Osteoblast (primary cell): ENCODE measurements around the gene OR2D2. TPM values are rescaled to one million over a fixed set of nuclear protein-coding genes. Genes with fewer than 3 reads are reported as not detected.

Source experiments
- DNase-seq: peaks from one replicate; pipeline ENCODE4 v3.0.0; 2011; ENCODE audit warnings: low spot score, mixed read lengths; ENCODE audit not compliant: insufficient read length; ENCODE audit errors: missing footprints
- H2AFZ ChIP-seq: 2 replicates; pipeline ENCODE4 v1.6.0; 2011; ENCODE audit warnings: mild to moderate bottlenecking, low read length
- H3K27ac ChIP-seq: 2 replicates; pipeline ENCODE4 v1.5.1; 2011; ENCODE audit warnings: mild to moderate bottlenecking, low read depth, low read length, moderate library complexity
- H3K27me3 ChIP-seq: 2 replicates; pipeline ENCODE4 v1.6.0; 2012; ENCODE audit warnings: mild to moderate bottlenecking, control low read depth, inconsistent platforms, low read length, moderate library complexity; ENCODE audit not compliant: insufficient read depth
- H3K36me3 ChIP-seq: 2 replicates; pipeline ENCODE4 v1.5.1; 2011; ENCODE audit warnings: mild to moderate bottlenecking, low read length, control low read depth, moderate library complexity; ENCODE audit not compliant: insufficient read depth
- H3K4me1 ChIP-seq: 2 replicates; pipeline ENCODE4 v1.5.1; 2011; ENCODE audit warnings: mild to moderate bottlenecking, low read length, control low read depth, moderate library complexity; ENCODE audit not compliant: insufficient read depth
- H3K4me2 ChIP-seq: 2 replicates; pipeline ENCODE4 v1.6.0; 2011; ENCODE audit warnings: mild to moderate bottlenecking, low read length; ENCODE audit not compliant: insufficient read depth
- H3K4me3 ChIP-seq: fragments of 200-600 bp; sonication (generic); 3 replicates; pipeline ENCODE4 v1.5.1; 2012; ENCODE audit warnings: mild to moderate bottlenecking, low read length, inconsistent platforms; ENCODE audit not compliant: insufficient read depth
- H3K79me2 ChIP-seq: 2 replicates; pipeline ENCODE4 v1.6.0; 2012; ENCODE audit warnings: mild to moderate bottlenecking, low read length, control low read depth, inconsistent platforms; ENCODE audit not compliant: insufficient read depth
- H3K9me3 ChIP-seq: 2 replicates; pipeline ENCODE4 v1.5.1; 2011; ENCODE audit warnings: low read depth, low read length, control low read depth
- H4K20me1 ChIP-seq: 2 replicates; pipeline ENCODE4 v1.6.0; 2012; ENCODE audit warnings: mild to moderate bottlenecking, low read length, control low read depth; ENCODE audit not compliant: insufficient read depth
- CTCF ChIP-seq: IDR thresholded peaks from 2 replicates; pipeline ENCODE4 v1.5.1; 2011; ENCODE audit warnings: mild to moderate bottlenecking, low read depth, low read length, moderate library complexity; ENCODE audit errors: extremely low read depth
- total RNA-seq: library from RNA; depleted of rRNA; stranded (reverse); fragments of >200 nt; gene quantifications from 2 replicates; pipeline ENCODE4 v1.2.3, GENCODE V29; 2012

Gene OR2D2
- total RNA-seq, 1 donor = 0.36 TPM

DNA sequence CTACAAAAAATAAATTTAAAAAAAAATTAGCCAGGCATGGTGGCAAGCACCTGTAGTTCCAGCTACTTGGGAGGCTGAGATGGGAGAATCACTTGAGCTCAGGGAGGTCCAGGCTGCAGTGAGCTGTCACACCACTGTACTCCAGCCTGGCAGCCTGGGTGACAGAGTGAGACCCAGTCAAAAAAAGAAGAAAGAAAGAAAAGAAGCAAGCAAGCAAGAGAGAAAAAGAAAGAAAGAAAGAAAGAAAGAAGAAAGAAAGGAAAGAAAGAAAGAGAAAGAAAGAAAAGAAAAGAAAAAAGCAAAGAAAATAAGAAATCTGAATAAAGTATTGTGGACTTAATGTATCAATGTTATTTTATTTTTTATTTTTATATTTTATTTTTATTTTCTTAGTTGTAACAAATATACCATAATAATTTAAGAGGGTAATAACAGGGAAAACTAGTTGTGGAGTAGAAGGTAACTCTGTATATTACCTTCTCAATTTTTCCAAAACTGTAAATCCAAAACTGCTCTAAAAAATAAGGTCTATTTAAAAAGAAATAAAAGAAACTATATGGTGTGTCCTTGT is 32.8 kb upstream of the OR2D2 start:
- DNase-seq = no peak
- H3K27ac ChIP-seq = no peak overlapping the region

DNA sequence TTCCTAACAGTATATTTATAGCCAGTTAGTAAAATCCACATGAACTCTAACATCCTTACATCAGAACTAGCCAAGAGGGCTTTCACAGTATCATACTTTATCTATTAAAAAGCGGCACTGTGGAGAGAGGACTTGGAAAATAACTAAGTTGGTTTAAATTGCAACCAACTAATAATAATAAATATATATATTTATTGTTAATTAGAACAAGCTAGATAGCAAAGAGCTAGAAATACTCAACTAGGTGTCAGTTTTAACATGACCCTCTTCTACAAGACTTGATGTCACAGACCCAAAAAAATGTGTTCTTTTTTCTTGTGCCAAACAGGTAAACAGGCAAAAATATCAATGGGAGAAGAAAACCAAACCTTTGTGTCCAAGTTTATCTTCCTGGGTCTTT is 28.4 kb upstream of the OR2D2 start, which contains the start of gene OR2D3:
TSS of gene OR2D3 (plus strand) at position 301 of the 400 bp plus-strand sequence. CDS start at position 301, 0 bp downstream.
- Histone ChIP-seq H3K27me3 (no peaks in the 10 kb centered on the region), H3K27ac (no peak within 1 kb of the TSS), H4K20me1 (no peaks in the 10 kb centered on the region), H3K36me3 (no peaks in the 10 kb centered on the region), H3K4me1 (peaks cover 4% of the 10 kb centered on the region), H3K4me2 (no peak within 1 kb of the TSS), H3K9me3 (no peaks in the 10 kb centered on the region), H3K79me2 (no peaks in the 10 kb centered on the region), H2AFZ (no peak within 1 kb of the TSS), H3K4me3 (no peak within 1 kb of the TSS)
- TF ChIP-seq CTCF = no peak
- no peak for DNase-seq

More for the DNA sequence above, 32.8 kb upstream of the OR2D2 start:
- no peaks in the 10 kb centered on the region for H3K9me3 ChIP-seq
- peak overlapping the region; percentile 99 for H2AFZ ChIP-seq
- peak overlapping the region; percentile 98 for H3K4me2 ChIP-seq
- peaks cover 14% of the 10 kb centered on the region for H3K4me1 ChIP-seq
- H3K4me3 ChIP-seq = no peak overlapping the region
- H3K27me3 ChIP-seq = no peaks in the 10 kb centered on the region
- H3K79me2 ChIP-seq = no peaks in the 10 kb centered on the region
- no peaks in the 10 kb centered on the region for H3K36me3 ChIP-seq
- no peak for TF ChIP-seq CTCF
- H4K20me1 ChIP-seq = no peaks in the 10 kb centered on the region

DNA sequence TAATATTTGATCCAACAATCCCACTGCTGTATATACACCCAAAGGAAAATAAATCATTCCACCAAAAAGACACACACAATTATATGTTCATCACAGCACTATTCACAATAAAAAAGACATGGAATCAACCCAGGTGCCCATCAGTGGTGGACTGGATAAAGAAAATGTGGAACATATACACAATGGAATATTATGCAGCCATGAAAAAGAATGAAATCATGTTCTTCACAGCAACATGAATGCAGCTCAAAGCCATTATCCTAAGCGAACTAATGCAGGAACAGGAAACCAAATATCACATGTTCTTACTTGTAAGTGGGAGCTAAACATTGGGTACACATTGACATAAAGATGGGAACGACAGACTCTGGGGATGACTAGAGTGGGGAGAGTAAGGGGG is 27.4 kb upstream of the OR2D2 start:
- no peak for TF ChIP-seq CTCF
- Histone ChIP-seq H3K4me2 (no peak overlapping the region), H3K27ac (no peak overlapping the region), H3K4me1 (no peaks in the 10 kb centered on the region), H3K27me3 (no peaks in the 10 kb centered on the region), H2AFZ (no peak overlapping the region), H3K36me3 (no peaks in the 10 kb centered on the region), H3K9me3 (no peaks in the 10 kb centered on the region), H3K4me3 (no peak overlapping the region), H4K20me1 (no peaks in the 10 kb centered on the region), H3K79me2 (no peaks in the 10 kb centered on the region)
- DNase-seq = no peak

GRCh38 chr11:6911948-6912347 is 19.6 kb upstream of the OR2D2 start:
- Histone ChIP-seq H3K9me3 (no peaks in the 10 kb centered on the region), H4K20me1 (no peaks in the 10 kb centered on the region), H3K79me2 (no peaks in the 10 kb centered on the region), H2AFZ (no peak overlapping the region), H3K27ac (no peak overlapping the region), H3K4me3 (no peak overlapping the region), H3K4me2 (no peak overlapping the region), H3K36me3 (no peaks in the 10 kb centered on the region), H3K4me1 (no peaks in the 10 kb centered on the region), H3K27me3 (no peaks in the 10 kb centered on the region)
- TF ChIP-seq CTCF = no peak
- DNase-seq = peak; percentile 32
